HG03460 (cell line): Measurements from ENCODE around the gene FRMD3.
"Not testable (repeated sequence)": the region's sequence is repeated elsewhere in the genome, so short reads cannot be mapped to it uniquely, and the experiment has no call there.

Experiments
- ATAC-seq: cut with Tn5 transposase; IDR thresholded peaks from one replicate; pipeline ENCODE4 v1.9.1; 2021; ENCODE audit not compliant: unreplicated experiment

FRMD3 gene

GRCh38 chr9:83523684-83524083 lies 14.5 kb downstream of the FRMD3 start:
- no peak for ATAC-seq

DNA sequence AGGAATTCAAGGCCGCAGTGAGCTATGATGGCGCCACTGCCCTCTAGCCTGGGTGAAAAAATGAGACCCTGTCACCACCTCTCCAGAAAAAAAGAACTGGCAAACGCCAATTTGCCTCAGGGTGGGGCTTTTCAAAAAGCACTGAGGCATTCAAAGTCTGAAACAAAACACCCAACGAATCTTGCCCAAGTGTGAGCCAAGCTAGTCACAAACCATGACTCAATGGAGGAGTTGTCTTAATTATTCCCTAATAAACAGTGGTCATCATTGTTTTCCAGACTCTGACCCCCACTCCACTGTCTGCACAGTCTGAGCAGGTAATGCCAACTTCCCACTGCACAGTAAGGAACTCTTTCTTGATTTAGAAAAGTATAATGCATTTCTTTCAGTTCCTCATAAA lies 16.8 kb downstream of the FRMD3 start:
- no peak for ATAC-seq

- no peak for ATAC-seq
These were observed 17.2 kb downstream of the FRMD3 start for GRCh38 chr9:83521011-83521410.

DNA sequence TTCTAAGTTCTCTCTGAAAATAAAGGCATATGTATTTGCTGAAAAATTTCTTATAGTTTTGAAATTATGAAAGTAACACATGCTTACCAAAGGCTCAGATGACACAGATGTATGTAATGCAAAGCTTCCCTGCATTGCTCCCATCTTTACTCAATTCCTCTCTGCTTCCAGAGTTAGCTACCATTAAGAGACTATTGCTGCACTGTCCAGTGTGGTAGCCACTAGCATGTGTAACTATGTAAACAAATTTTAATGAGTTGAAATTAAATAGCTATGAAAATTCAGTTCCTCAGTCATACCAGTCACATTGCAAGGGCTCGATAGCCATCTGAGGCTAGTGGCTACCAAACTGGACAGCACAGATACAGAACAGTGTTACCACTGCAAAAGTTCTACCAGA lies 17.9 kb downstream of the FRMD3 start:
- no peak for ATAC-seq

DNA sequence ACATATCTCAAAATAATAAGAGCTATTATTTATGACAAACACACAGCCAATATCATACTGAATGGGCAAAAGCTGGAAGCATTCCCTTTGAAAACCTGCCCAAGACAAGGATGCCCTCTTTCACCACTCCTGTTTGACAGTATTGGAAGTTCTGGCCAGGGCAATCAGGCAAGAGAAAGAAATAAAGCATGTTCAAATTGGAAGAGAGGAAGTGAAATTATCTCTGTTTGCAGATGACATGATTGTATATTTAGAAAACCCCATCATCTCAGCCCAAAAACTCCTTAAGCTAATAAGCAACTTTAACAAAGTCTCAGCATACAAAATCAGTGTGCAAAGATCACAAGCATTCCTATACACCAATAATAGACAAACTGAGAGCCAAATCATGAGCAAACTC lies 20.2 kb downstream of the FRMD3 start:
- ATAC-seq, result not testable (repeated sequence)

DNA sequence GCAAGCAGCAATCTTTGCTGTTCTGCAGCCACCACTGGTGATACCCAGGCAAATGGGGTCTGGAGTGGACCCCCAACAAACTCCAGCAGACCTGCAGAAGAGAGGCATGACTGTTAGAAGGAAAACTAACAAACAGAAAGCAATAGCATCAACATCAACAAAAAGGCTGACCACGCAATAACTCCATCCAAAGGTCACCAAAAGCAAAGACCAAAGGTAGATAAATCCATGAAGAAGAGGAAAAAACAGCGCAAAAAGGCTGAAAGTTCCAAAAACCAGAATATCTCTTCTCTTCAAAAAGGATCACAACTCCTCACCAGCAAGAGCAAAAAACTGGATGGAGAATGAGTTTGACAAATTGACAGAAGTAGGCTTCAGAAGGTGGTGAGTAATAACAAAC lies 23.4 kb downstream of the FRMD3 start:
- ATAC-seq, result no peak

GRCh38 chr9:83512621-83513020 lies 25.6 kb downstream of the FRMD3 start:
- no peak for ATAC-seq

DNA sequence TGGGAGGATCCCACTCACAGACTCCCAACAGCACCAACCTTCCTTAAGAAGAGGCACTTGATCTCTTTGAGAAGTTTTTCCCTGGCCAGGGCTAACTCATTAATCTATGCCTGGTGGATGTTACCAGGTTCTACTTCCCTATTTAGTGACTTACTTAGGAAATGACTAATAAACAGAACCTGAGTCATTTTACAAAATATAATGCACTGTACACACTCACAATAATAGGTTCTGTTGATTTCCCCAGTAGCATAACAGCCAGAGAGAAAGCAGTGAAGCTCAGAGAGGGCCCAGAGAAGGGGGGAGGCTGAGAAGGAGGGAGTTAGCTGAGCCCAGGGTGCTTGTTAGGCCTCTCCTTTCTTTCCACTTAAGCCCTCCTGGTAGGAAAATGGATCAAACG lies 27.1 kb downstream of the FRMD3 start:
- peak; percentile 93 for ATAC-seq

DNA sequence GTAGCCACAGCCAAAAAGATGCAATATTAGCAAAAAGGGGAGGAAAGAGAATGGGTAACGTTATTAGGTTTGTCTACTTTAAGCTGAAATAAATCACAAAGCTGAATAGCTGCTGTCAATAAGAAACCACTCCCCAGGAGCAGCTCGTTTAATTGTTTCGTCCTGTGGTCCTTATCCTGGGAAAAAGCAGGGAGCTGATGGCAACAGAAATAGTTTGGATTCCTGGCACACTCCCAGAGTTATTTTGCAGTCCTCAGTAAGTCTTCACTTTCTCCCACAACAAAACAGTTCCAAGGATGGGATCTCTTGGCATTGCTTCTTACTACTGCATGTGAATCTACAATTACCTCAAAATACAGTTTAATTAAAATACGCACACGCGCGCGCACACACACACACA lies 28.8 kb downstream of the FRMD3 start:
- no peak for ATAC-seq

DNA sequence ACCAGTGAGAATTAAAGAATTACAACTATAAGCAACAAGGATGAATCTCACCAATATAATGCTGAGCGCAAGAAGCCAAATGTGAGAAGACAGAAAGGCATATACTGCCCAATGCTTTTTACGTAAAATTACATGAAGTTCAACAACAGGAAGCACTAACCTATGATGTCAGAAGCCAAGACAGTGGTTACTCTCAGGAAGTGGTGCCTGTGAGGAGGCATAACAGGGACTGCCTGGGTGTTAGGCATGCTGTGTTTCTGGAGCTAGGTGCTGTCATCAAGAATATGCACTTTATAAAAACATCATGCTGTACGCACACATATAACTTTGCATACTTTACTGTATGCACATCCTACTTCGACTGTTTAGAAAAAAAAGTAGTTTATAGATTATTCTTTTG lies 30.1 kb downstream of the FRMD3 start:
- no peak for ATAC-seq

DNA sequence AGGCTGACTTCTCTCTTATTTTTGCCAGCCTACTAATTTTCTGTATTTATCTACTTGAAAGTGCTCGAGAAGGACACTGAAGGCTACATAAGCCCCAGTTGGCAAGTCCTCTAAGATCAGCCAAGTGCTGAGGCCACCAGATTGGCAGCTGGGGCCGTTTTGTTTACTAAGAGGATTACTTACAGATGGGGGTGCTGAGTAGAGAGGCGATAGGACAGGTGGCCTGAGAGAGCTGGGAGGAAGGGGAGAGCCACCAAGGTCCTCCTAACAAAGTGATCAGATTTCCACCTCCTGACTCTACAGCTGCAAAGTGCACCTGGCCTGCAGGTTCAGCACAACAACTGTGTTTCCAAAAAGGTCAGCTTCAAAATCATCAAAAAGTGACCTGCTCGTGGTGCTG lies 32.9 kb downstream of the FRMD3 start:
- ATAC-seq, result no peak

DNA sequence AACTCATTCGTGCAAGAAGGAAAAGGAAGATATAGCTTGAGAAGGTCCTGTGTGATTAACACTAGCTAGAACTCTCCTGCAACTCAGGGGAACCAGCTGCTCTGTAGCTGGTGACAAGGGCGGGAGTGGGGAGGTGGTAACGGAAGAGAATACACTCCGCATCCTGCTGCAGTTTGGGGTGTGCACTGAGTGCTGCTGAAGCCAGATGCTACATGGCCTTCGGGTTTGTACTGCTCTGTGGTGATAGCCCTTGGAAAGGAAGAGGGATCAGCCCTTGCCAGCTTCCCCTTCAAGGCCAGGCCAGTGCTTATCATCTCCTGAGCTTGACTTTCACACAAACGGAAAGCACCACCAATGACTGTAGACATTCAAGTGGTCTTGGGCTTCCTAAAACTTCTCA lies 34.3 kb downstream of the FRMD3 start:
- no peak for ATAC-seq

DNA sequence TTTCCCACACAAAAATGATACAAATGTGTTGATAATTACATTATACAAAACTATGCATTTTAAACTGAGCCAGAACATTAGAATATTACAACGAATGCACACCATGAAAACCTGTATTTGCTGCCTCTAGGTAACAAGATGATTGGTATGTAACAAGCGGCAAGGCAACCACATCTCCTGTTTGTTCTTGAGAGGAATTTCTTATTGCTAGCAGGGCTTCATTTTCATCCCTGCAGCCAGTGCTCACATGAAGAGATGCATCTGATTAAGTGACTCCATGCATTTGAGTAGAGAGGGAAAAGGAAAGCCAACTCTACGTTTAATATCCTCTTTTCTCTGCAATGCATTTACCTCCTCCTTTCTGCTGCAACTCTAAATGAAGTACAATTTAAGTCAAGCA lies 36.6 kb downstream of the FRMD3 start:
- no peak for ATAC-seq

GRCh38 chr9:83497441-83497840 lies 40.8 kb downstream of the FRMD3 start:
- ATAC-seq, result no peak

DNA sequence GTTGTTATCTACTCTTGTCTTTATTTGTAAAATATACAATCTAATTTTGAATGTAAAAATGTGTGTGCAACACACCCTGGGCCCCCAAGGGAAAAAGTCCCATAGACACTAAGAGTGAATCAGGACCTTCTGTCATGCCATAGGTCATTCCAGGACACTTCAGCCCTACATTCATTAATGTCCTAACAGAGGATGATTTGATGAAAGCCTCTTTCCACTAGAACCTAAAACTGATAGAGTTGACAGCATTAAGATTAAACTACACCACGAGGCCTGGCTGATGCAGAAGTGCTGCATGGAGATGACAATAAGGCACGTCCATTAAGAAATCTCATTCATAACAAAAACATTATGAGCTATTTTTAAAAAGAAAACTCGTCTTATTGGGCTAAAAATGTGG lies 46.2 kb downstream of the FRMD3 start:
- ATAC-seq, result no peak

DNA sequence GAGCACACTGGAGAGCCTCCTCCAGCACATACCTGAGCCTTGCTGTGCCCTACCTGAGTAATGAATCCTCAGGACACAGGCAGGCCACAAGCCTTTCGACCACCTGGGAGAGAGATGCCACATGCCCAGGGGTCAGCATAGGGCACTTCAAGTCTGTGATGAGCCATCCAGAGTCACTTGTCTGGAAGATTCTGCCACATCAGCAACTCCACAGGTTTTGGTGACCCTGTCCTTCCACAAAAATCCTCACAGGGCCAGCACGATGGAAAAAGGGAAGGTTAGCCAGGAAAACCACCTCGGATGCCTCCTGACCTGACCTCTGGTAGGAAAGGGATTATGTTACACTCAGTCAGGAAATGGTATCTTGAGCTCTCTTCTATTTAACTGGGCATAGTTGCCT lies 46.8 kb downstream of the FRMD3 start:
- ATAC-seq, result no peak

GRCh38 chr9:83489961-83490360 lies 48.2 kb downstream of the FRMD3 start:
- ATAC-seq, result no peak

DNA sequence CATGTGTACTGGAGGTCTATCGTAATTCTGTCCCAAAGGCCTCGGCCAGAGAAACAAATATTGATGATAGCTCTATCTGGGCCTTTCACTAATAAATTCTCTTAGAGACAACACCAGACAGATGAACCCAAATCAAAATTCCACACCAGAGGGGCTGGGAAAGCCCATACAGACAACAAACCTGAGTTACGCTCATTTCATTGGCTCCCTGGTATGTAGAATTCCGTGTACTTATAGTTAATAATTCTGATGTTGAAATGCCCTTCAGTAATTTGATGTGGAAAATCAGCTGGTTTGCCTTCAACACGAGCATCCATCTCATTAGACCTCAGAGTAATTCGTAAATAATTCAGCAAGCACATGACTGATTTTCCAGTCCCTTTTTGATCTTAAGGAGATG lies 53.2 kb downstream of the FRMD3 start:
- no peak for ATAC-seq

DNA sequence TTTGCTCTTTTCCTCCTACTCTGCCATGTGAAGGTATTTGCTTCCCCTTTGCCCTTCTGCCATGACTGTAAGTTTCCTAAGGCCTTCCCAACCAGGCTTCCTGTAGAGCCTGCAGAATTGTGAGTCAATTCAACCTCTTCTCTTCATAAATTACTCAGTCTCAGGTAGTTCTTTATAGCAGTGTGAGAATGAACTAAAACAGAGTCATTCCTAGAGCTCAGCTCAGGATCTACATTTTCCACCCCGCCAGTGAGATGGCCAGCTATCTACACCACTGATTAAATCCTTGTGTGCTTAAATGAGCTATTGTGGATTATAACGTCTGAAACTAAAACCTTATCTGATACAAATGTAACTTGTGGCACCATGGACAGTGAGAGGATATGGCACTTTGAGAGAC lies 55.0 kb downstream of the FRMD3 start:
- ATAC-seq, result no peak

- no peak for ATAC-seq
These were observed 58.4 kb downstream of the FRMD3 start for GRCh38 chr9:83479765-83480164.

DNA sequence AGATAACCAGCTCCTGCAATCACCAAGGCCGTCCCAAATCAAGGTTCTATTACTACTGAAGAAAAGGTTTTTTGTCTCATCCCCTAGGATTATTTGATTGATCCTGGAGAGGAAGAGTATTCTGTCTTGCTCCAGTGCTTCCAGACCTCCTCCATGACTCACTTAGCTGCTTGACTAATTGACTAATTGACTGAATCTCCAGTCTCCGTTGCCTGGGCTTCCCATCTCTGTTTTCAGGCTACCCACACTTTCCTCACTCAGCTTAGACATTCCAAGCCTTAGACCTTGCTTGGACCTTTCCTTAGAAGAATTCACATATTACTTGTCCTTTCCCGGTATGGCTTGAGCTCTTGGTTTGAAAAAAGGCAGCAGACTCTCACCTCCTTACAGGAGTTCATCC lies 60.6 kb downstream of the FRMD3 start:
- ATAC-seq, result no peak

GRCh38 chr9:83477120-83477519 lies 61.1 kb downstream of the FRMD3 start:
- no peak for ATAC-seq

DNA sequence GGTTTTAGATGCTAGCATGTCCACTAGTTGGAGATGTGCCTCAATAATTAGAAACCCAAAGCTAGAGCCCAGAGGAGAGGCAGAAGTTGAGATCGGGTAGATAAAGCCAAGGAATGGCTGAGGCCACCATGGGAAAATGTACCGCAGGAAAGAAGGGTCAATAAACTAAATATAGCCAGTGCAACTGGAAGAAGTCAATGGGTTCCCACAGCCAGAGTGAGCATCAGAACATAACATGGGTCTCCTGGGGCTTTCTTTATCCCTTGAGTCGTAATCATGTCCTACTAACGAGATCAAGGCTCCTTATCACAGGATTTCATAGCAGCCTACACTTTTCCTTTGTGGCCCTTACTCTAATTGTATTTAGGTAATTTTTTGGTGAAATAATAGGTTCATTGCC lies 61.7 kb downstream of the FRMD3 start:
- no peak for ATAC-seq

DNA sequence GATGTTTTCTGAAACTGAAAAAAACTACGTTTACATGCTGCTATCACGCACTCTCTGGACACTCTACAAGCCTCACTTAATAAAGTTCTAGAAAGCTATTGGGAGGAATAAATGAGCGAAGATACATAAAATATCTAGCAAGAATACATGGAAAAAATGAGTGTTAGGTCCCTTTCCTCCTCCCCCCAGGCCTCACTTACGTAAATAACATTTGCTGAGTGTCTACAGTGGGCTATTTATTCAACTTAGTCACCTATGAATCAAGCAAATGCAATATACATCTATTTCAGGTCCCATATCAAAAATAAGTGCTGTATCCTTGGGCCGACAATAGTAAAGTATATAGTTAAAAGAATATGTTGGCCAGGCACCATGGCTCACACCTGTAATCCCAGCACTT lies 62.5 kb downstream of the FRMD3 start:
- ATAC-seq, result no peak
